Fibroblast of skin of left biceps (primary cell): Measurements from ENCODE around the gene HJURP.

ENCODE experiments used
- DNase-seq, 2 experiments: peaks; one replicate each; pipeline ENCODE4 v3.0.0-alpha.2; 2013; ENCODE audit warnings: low read depth in 2 of 2

HJURP gene

GRCh38 chr2:233830111-233830802 is 24.1 kb downstream of the HJURP start:
- no peak for DNase-seq

- DNase-seq: no peak
These were observed 24.9 kb downstream of the HJURP start for GRCh38 chr2:233829193-233830110.

DNA sequence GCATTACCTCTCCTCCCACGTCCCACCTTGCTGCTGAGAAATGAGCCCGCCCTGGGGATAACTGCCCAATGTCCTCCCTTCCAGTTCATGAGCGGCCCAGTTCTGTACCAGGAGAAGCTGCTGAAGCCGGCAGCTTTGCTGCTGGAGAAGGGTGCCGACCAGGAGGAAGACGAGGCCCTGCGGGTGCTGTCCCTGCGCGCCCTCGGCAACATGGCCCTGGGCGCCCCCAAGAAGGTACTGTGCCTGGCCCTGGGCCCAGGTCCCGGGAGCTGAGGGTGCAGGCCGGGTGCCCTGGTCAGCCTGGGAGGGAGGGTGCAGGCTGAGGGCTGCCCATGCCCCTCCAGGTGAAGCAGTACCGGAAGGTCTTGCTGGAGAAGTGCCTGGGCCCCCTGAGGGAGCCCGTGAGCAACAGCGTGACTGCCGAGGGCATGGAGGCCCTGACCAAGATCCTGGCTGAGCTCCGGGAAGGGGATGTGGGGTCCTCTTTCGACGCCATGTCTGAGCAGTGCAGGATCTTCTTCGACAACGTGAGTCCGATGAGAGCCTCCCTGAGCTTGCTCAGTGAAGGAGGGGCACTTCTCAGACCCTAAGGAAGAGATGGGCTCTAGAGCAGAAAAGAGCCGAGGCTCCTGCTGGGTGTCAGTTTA is 25.7 kb downstream of the HJURP start:
- no peak for DNase-seq

- DNase-seq: no peak
These were observed 30.0 kb downstream of the HJURP start for GRCh38 chr2:233824373-233824772.

GRCh38 chr2:233823731-233824121 is 30.6 kb downstream of the HJURP start:
- no peak for DNase-seq

DNA sequence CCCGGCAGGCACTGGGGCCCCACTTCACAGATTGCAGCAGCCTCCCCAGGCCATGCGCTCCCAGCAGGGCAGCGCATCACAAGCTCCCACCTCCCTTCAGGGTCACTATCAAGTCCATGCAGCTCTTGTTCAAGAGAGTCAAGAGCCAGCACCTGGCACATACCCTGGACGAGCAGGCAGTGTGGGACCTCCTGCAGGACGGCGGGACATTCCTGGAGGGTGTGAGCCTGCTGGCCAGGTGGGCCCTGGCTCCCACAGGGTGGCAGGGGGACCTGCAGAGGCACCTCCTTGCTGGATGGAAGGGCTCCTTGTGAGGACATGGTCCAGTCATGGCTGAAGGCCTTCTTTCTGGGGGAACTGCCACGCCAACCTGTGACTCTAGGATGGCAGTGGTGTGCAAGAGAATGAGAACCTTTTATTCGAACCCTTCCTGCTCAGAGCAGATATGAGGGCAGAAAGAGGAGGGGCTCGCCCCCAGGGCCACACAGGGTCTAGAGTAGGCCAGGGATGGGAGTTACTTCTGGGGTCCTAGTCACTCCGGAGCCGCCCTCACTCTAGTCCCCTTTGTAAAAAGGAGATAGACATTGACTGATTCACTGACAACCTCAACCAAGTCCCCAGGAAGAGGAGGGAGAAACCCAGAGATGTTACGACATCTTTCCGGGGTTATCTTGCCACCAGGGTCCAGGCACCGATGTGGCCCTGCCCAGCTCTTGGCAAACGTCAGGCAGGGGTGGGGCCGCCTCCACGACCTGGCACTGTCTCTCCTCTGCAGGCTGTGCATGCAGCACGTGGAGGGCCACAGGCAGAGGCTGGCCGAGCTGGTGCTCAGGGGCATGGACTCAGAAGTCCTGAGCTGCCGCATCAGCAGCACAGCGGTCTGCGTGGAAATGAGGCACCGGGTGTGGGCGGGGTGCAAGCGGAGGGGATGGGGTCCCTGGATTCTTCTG is 31.3 kb downstream of the HJURP start:
- DNase-seq: no peak

GRCh38 chr2:233822101-233822771 is 32.1 kb downstream of the HJURP start:
- no peak for DNase-seq

DNA sequence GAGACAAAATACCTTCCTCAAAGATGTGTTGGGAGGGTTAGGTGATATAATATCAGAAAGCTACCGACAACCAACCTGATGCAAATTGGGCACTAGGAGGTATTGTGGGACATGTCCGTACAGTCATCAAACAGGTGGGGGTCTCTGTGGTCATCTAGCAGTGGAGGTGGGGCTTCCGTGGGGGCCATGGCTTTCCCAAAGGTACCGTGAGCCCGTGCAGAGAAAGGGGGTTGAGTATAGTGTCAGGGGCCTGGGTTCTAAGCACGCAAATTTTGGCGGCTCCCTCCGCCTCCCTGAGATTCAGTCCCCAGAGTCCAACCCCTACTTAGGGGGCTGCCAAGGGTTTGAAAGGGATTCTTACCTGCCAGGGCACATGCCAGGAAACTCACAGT is 32.6 kb downstream of the HJURP start:
- DNase-seq: no peak

GRCh38 chr2:233821196-233821595 is 33.1 kb downstream of the HJURP start:
- no peak for DNase-seq

DNA sequence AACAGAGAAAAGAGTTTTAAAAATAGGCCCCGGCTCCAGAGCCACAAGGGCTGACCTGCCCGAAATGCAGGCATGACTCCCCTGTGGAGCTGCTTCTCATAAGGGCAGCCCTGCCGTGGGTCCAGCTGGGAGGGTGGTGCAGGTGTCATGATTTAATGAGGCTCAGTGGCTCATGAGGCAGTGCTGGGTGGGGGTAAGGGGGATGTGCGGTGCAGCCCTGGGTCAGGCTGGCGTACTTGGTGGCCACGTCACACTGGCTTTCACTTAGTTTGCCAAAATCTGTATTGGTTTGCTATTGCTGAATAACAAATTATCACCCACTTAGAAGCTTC is 33.6 kb downstream of the HJURP start:
- DNase-seq: no peak

- no peak for DNase-seq
These were observed 34.2 kb downstream of the HJURP start for GRCh38 chr2:233819884-233820773.

GRCh38 chr2:233818639-233819621 is 35.4 kb downstream of the HJURP start:
- no peak for DNase-seq

DNA sequence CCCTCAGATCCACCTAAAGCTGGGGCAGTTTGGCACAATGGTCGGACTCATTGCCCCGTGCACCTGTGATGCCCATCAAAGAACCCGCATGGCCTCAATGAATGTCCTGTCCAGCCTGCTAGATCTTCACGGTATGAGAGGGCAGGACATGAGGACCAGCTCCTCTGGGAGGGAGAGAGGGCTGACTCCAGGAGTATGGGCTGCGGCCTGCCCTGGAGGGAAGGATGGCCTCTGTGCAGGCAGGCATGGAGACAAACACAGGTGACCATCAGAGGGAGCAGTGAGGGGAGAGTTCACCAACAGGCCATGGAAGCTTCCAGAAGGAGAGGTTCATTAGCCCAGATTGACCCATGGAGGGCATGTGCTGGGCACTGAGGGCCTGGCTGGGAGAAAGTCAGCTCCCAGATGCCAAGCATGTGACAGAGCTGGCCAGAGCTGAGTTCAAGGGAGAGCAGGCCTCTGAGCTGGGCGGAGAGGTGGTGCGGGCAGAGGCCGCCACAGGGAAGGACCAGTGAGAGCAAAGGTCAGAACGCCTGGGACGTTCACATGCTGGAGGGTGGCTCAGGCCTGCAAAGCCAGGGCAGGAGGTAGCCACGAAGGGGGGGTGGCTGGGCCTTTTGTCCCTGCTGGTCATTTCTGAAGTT is 36.2 kb downstream of the HJURP start:
- no peak for DNase-seq

- DNase-seq: no peak
These were observed 36.9 kb downstream of the HJURP start for GRCh38 chr2:233817361-233817911.

DNA sequence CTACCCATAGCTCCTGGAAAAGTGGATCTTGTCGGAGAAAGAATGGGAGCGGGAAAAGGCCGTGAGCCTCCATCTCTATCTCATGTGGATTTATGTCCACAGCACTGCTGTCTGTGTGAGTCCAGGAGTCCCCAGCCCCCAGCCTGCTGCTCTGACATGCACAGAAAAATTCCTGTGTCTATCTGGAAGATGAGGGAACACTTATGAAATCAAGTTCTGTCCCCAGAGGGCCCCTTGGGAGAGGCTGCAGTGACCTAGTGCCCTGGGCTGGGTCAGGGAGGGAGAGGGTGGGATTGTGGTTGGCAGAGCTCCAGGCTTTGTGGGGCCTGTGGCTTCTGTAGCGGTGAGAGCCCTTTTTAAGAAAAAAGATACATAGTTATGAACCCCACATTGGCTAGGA is 37.6 kb downstream of the HJURP start:
- DNase-seq: no peak

DNA sequence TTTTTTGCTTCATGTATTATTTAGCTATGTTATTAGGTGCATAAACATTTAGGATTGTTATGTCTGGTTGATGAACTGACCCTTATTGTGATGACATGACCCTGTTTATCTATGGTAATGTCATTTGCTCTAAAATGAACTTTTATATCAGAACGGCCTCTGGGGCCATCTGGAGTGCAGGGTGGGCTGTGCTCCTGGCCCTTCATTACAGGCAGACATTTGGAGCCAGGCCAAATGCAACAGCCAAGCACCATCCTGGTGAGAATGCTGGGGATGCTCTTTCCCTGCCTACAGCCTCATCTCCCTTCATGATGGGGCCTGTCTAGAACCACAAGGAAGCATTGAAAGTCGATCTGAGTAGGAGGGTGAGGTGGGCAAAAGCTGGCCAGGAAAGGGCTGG is 38.0 kb downstream of the HJURP start:
- DNase-seq: no peak

DNA sequence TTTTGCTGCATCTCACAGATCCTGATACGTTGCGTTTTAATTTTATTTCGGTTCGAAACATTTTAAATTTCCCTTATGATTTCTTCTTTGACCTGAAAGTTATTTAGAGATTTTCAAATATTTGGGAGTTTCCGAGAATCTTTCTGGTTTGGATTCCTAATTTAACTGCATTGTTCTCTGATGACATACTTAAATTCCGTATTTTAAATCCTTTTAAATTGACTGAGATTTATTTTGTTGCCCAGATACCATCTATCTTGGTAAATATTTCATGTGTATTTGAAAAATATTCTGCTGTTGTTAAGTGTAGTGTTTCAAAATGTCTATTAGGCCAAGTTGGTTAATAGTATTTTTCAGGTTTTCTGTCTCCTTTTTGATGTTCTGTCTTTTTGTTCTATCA is 38.5 kb downstream of the HJURP start:
- DNase-seq: no peak
